ENCODE results near the gene HSPB1.
"Not testable (repeated sequence)": the region's sequence is repeated elsewhere in the genome, so short reads cannot be mapped to it uniquely, and the experiment has no call there.

Gene HSPB1

DNA sequence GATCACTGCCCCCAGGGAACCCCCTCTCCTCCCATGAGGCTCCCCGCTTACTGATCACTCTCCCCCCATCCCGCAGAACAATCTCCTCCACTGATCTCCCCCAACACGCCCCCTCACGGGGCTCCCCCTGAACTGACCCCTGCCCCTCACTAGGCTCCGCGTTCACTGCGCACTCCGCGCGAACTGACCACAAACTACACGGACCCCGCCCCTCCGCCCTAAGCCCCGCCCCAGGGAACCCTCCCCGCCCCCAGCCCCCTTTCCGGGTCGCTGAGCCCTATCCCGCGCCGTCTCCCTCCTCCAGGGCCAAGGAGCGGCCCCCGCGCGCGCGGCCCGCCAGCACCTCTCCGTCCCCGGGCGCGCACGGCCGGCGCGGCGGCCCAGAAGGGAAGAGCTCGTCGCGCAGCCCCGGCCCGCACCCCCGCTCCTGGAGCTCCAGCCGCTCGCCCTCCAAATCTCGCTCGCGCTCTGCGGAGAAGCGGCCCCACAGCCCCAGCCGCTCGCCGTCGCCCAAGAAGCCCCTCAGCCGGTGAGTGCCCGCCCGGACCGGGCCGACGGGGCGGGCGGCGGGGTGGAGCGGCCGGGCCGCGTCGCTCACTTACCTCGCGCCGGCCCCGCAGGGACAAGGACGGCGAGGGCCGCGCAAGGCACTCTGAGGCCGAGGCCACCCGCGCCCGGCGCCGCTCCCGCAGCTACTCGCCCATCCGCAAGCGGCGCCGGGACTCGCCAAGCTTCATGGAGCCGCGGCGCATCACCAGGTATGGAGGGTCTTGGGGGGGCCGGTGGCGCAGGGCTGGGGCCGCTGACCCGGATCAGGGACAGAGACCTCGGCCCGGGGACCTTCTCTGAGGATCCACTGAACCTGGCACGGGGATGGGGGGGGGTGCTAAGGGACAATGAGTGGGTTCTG is 19.9 kb upstream of the HSPB1 start:
- Histone ChIP-seq H3K36me3 (ENCODE audit: insufficient read depth, low read depth, low read length) (no peaks in the 10 kb centered on the region), H3K4me3 (ENCODE audit: low read length) (peak overlapping the region; percentile 68), H3K27me3 (ENCODE audit: insufficient read depth, low read length) (peaks cover 51% of the 10 kb centered on the region), H3K9me3 (ENCODE audit: insufficient read depth, low read depth, low read length) (no peaks in the 10 kb centered on the region), H3K9ac (ENCODE audit: low read depth, low read length) (no peak overlapping the region; the same call in 1 of the 2 replicates), H3K27ac (ENCODE audit: low read length) (no peak overlapping the region), H3K4me1 (ENCODE audit: insufficient read depth, low read length) (peaks cover 7% of the 10 kb centered on the region; the same call in 1 of the 2 replicates)

DNA sequence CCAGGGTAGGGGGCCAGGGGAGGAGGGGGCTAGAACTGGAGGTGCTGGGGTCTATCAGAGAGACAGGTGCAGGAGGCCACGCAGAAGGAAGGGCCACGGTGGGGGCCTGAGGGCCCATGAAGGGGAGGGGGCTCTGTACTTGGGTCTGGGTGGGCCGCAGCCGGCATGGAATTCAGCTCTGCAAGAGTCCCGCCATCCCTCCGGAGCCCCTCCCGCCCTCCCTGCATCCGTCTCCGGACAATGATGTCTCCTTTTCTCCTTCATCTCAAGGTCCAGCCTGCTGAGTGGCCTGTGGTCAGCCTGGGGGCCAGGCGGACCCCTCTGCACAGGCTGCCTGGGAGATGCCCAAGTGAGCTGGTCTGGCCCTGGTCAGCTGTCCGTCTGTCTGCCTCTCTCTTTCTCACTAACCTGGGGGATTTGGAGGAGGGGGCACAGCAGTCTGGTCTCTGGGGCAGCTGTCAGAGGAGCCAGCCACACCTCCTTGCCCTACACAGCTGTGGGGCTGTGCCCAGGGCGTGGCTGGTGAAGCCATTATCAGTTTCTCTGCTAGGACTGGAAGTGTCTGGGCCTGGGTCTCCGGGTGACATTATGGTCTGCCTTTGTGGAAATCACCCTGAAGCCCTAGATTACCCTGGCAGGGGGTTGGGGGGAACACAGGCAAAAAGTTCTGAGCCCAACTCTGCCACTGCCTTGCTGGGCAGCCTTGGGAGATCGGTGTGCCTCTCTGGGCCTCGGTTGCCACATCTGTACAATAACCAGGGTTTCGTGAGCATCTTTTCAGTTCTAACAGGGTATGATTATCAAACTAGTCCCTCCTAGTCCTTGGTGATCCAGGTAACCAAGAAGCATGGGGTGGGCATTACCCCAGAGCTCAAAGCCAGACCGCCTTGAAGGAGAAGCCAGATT is 19.0 kb upstream of the HSPB1 start:
- Histone ChIP-seq H3K4me3 (ENCODE audit: low read length) (peak overlapping the region; percentile 68; the same call in 1 of the 2 replicates), H3K36me3 (ENCODE audit: insufficient read depth, low read depth, low read length) (no peaks in the 10 kb centered on the region), H3K9ac (ENCODE audit: low read depth, low read length) (no peak overlapping the region), H3K9me3 (ENCODE audit: insufficient read depth, low read depth, low read length) (no peaks in the 10 kb centered on the region), H3K4me1 (ENCODE audit: insufficient read depth, low read length) (peaks cover 7% of the 10 kb centered on the region; the same call in 1 of the 2 replicates), H3K27me3 (ENCODE audit: insufficient read depth, low read length) (peaks cover 48% of the 10 kb centered on the region), H3K27ac (ENCODE audit: low read length) (no peak overlapping the region)

DNA sequence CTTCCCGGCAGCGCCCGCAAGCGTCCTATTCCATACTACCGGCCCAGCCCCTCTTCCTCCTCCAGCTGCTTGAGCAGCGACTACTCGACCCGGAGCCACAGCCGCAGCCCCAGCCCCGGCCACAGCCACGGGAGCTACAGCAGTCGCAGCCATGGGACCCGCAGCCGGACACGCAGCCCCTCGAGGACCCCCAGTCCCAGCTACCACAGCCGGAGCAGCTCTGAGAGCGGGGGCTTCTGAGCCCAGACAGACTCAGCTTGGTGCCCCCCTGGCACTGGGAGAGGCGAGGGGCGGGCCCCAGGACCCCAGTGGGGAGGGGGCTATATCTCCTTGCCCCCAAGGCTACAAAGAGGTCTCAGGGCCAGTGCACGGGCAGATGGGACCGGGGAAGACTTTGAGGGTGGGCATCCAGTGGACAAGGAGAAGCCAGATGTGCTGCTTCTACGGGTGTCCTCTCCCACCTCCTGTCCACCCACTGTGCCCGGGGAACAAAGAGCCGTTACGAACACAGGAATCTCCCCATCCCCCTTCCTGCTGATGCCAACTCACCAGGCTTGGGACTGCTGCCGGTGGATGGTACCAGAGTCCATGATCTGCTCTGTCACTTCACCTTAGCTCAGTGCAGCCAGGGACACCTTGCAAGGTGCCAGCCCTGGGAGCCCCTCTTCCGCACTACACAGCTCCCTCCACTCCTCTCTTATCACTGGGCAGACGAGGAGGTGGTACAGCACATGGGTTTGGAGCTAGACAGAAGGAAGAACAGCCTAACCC is 16.7 kb upstream of the HSPB1 start:
- peaks cover 6% of the 10 kb centered on the region; the same call in 1 of the 2 replicates for H3K4me1 ChIP-seq (ENCODE audit: insufficient read depth, low read length)
- H3K27me3 ChIP-seq (ENCODE audit: insufficient read depth, low read length) = peaks cover 28% of the 10 kb centered on the region
- H3K36me3 ChIP-seq (ENCODE audit: insufficient read depth, low read depth, low read length) = no peaks in the 10 kb centered on the region
- no peaks in the 10 kb centered on the region for H3K9me3 ChIP-seq (ENCODE audit: insufficient read depth, low read depth, low read length)
- no peak overlapping the region for H3K27ac ChIP-seq (ENCODE audit: low read length)
- H3K9ac ChIP-seq (ENCODE audit: low read depth, low read length) = no peak overlapping the region
- H3K4me3 ChIP-seq (ENCODE audit: low read length) = no peak overlapping the region

DNA sequence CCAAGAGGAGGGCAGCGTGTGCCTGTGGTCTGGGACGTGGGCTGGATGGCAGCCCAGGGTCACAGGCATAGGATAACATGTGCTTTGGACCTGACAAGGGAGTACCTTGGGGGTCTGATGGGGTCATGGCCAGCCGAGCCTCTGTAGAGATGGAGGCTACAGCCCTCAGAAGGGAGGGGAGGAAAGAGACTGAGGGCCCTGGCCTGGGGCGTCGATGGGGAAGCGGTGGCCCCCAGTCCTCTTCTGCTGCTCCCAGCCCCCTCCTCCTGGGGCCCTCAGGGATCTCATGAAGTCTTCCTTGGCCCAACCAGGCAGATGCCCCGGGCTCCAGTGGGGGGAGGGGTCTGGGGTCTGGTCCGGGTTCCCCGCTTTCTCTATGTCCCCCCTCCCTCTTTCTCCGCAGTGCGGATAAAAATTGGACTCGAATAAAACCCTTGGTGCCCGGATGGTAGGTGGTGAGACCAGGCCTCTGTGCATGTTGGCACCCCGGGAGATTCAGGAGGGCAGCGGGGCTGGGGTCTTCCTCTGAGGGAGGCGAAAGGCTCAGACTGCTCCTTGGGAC is 15.6 kb upstream of the HSPB1 start:
- H3K4me1 ChIP-seq (ENCODE audit: insufficient read depth, low read length) = peaks cover 7% of the 10 kb centered on the region; the same call in 1 of the 2 replicates
- H3K9me3 ChIP-seq (ENCODE audit: insufficient read depth, low read depth, low read length) = no peaks in the 10 kb centered on the region
- no peak overlapping the region for H3K4me3 ChIP-seq (ENCODE audit: low read length)
- peaks cover 18% of the 10 kb centered on the region for H3K27me3 ChIP-seq (ENCODE audit: insufficient read depth, low read length)
- H3K27ac ChIP-seq (ENCODE audit: low read length) = no peak overlapping the region
- no peaks in the 10 kb centered on the region for H3K36me3 ChIP-seq (ENCODE audit: insufficient read depth, low read depth, low read length)
- no peak overlapping the region for H3K9ac ChIP-seq (ENCODE audit: low read depth, low read length)

DNA sequence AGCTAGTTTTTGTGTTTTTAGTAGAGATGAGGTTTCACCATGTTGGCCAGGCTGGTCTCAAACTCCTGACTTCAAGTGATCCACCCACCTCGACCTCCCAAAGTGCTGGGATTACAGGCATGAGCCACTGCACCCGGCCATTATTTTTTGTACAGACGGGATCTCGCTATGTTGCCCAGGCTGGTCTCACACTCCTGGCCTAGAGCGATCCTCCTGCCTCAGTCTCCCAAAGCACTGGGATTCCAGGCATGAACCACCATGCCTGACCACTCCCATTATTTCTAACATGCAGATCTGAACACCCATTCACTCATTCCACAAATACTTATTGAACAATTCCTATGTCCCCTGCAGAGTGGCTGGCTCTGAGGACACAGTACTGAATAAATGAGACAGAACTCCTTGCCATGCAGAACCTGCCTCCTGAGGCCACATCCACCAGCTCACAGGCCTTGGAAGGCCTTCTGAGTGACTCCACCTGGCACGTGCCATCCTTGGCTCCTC is 11.6 kb upstream of the HSPB1 start:
- H3K4me1 ChIP-seq (ENCODE audit: insufficient read depth, low read length) = peaks cover 12% of the 10 kb centered on the region; the same call in 1 of the 2 replicates
- H3K27me3 ChIP-seq (ENCODE audit: insufficient read depth, low read length); H3K4me3 ChIP-seq (ENCODE audit: low read length); H3K9me3 ChIP-seq (ENCODE audit: insufficient read depth, low read depth, low read length); H3K36me3 ChIP-seq (ENCODE audit: insufficient read depth, low read depth, low read length); H3K27ac ChIP-seq (ENCODE audit: low read length): not testable (repeated sequence)
- peak overlapping the region; percentile 49; the same call in 1 of the 2 replicates for H3K9ac ChIP-seq (ENCODE audit: low read depth, low read length)

DNA sequence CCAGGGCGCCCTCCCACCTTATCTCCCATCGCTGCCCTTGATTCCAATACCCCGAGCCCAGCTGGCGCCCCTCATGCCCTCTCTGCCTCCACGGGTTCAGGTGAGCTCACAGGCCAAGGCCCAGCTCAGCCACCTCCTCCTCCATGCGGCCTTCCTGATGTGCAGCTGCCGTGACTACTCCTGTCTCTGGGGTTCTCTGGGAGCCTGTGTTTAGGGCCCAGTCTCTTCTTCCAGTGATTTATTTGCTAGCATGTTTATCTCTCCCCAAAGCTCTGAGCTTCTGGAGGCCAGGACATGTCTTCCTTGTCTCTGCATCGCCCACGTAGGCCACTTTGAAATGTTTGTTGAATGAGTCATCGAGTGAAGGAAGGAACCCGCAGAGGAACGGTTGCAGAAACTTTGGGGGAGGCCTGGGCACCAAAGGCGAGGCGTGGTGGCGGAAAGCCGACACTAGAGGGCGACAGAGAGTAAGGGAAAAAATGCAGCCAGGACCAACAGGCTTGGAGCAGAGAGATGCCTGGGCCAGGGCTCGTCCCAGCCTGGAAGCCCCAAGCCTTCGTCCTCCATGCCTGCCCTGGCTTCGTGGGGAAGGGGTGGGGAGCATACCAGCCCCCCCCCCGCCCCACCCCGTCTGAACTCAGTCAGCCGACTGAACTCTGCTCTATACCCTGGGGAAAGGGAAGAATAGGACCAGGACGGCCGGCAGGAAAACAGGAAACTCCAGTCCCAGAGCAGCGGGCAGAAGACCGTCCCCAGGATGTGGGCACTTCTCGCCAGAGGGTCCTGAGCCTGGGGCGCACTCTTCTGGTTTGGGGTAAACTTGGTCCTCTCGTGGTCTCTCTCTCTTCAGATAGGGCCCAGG is 10.9 kb upstream of the HSPB1 start:
- Histone ChIP-seq H3K4me3 (ENCODE audit: low read length) (no peak overlapping the region), H3K9me3 (ENCODE audit: insufficient read depth, low read depth, low read length) (no peaks in the 10 kb centered on the region), H3K27me3 (ENCODE audit: insufficient read depth, low read length) (no peaks in the 10 kb centered on the region), H3K36me3 (ENCODE audit: insufficient read depth, low read depth, low read length) (no peaks in the 10 kb centered on the region), H3K9ac (ENCODE audit: low read depth, low read length) (peak overlapping the region; percentile 49; the same call in 1 of the 2 replicates), H3K4me1 (ENCODE audit: insufficient read depth, low read length) (peaks cover 12% of the 10 kb centered on the region; the same call in 1 of the 2 replicates), H3K27ac (ENCODE audit: low read length) (no peak overlapping the region)

DNA sequence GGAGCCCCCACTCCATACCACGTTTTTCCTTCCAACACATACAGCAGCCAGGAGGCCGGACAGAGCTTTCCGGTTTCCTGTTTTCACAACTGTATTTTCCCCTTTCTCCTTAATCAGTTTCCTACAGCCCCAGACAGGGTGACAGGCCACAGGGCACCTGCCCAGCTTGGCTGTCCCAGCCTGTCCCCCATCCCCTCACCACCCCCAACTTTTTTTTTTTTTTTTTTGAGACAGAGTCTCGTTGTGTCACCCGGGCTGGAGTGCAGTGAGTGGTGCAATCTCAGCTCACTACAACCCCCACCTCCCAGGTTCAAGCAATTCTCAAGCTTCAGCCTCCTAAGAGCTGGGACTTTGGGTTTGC is 10.3 kb upstream of the HSPB1 start:
- Histone ChIP-seq H3K36me3 (ENCODE audit: insufficient read depth, low read depth, low read length) (no peaks in the 10 kb centered on the region), H3K4me1 (ENCODE audit: insufficient read depth, low read length) (peaks cover 12% of the 10 kb centered on the region; the same call in 1 of the 2 replicates), H3K9ac (ENCODE audit: low read depth, low read length) (peak overlapping the region; percentile 15; the same call in 1 of the 2 replicates), H3K4me3 (ENCODE audit: low read length) (no peak overlapping the region), H3K9me3 (ENCODE audit: insufficient read depth, low read depth, low read length) (no peaks in the 10 kb centered on the region), H3K27ac (ENCODE audit: low read length) (no peak overlapping the region), H3K27me3 (ENCODE audit: insufficient read depth, low read length) (no peaks in the 10 kb centered on the region)

DNA sequence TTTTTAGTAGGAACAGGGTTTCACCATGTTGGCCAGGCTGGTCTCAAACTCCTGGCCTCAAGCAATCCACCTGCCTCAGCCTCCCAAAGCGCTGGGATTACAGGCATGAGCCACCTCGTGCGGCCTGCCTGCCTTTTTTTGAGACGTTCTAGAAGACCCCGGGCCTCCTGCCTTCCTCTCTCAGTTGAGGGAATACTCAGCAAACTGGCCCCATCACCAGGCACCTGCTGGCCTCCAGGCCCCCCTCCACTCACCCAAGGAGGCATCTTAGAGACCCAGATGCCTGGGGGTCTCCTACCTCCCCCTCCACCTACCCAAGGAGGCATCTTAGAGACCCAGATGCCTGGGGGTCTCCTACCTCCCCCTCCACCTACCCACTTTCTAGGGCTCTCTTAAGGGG is 9.6 kb upstream of the HSPB1 start:
- H3K27ac ChIP-seq (ENCODE audit: low read length); H3K36me3 ChIP-seq (ENCODE audit: insufficient read depth, low read depth, low read length); H3K4me3 ChIP-seq (ENCODE audit: low read length); H3K9ac ChIP-seq (ENCODE audit: low read depth, low read length); H3K27me3 ChIP-seq (ENCODE audit: insufficient read depth, low read length); H3K9me3 ChIP-seq (ENCODE audit: insufficient read depth, low read depth, low read length): not testable (repeated sequence)
- peaks cover 12% of the 10 kb centered on the region; the same call in 1 of the 2 replicates for H3K4me1 ChIP-seq (ENCODE audit: insufficient read depth, low read length)

DNA sequence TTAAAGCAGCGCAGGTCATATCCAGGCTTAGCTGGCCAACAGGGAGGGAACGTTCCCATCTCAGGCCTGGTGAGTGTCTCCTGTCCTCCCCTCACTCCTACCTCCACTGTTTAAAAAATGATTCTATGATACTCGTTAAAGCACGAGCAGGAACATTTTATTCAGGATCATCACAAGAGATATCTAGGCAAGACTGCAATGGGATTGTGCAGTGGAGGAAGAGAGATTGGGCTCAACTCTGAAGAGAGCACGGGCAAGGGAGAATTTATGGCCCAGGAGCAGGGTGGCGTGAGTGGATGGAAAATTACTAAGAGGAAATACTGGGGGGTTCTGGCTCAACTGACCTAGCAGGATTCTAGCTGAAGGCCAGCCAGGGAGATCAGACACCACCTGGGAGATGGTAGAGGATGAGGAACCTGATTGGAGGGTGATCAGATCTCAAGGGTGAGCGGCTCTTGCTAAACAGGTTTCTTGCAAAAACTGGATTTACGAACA is 9.0 kb upstream of the HSPB1 start:
- H3K4me1 ChIP-seq (ENCODE audit: insufficient read depth, low read length) = peaks cover 12% of the 10 kb centered on the region; the same call in 1 of the 2 replicates
- no peaks in the 10 kb centered on the region for H3K27me3 ChIP-seq (ENCODE audit: insufficient read depth, low read length)
- H3K9ac ChIP-seq (ENCODE audit: low read depth, low read length) = no peak overlapping the region
- no peaks in the 10 kb centered on the region for H3K36me3 ChIP-seq (ENCODE audit: insufficient read depth, low read depth, low read length)
- H3K4me3 ChIP-seq (ENCODE audit: low read length) = no peak overlapping the region
- H3K27ac ChIP-seq (ENCODE audit: low read length) = no peak overlapping the region
- H3K9me3 ChIP-seq (ENCODE audit: insufficient read depth, low read depth, low read length) = no peaks in the 10 kb centered on the region

Measured in iPS-20b (cell line).